ENCODE results near the gene GOLGA6L1.

DNA sequence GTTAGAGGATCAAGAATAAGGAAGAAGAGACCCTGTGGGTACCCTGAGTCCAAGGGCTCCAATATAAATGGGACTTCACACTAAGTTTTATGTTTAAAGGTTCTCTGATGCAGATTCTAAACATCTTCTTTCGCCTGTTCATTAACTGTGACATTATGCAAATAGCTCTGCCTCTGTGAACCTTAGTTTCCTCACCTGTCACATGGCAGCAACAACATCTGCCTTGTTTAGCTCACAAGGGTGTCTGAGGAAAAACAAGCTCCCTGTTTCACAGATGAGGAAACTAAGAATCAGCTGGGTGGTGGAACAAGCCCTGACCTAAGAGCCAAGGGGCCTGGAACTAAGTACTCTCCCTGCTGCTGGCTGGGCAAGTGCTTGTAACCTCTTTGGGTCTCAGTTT, 40.8 kb downstream of the GOLGA6L1 start:
- TF ChIP-seq FOXM1 (IDR thresholded peaks at IDR 0.05; ENCODE audit: borderline replicate concordance, low read depth): no peak
- no peak for TF ChIP-seq TAF1 (IDR thresholded peaks at IDR 0.05; ENCODE audit: low read depth)
- TF ChIP-seq, protein P1, sequence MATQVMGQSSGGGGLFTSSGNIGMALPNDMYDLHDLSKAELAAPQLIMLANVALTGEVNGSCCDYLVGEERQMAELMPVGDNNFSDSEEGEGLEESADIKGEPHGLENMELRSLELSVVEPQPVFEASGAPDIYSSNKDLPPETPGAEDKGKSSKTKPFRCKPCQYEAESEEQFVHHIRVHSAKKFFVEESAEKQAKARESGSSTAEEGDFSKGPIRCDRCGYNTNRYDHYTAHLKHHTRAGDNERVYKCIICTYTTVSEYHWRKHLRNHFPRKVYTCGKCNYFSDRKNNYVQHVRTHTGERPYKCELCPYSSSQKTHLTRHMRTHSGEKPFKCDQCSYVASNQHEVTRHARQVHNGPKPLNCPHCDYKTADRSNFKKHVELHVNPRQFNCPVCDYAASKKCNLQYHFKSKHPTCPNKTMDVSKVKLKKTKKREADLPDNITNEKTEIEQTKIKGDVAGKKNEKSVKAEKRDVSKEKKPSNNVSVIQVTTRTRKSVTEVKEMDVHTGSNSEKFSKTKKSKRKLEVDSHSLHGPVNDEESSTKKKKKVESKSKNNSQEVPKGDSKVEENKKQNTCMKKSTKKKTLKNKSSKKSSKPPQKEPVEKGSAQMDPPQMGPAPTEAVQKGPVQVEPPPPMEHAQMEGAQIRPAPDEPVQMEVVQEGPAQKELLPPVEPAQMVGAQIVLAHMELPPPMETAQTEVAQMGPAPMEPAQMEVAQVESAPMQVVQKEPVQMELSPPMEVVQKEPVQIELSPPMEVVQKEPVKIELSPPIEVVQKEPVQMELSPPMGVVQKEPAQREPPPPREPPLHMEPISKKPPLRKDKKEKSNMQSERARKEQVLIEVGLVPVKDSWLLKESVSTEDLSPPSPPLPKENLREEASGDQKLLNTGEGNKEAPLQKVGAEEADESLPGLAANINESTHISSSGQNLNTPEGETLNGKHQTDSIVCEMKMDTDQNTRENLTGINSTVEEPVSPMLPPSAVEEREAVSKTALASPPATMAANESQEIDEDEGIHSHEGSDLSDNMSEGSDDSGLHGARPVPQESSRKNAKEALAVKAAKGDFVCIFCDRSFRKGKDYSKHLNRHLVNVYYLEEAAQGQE (IDR thresholded peaks at IDR 0.05; ENCODE audit: low read depth): no peak
- TF ChIP-seq EP300 (IDR thresholded peaks at IDR 0.05; ENCODE audit: borderline replicate concordance): no peak
- TF ChIP-seq, protein P2, sequence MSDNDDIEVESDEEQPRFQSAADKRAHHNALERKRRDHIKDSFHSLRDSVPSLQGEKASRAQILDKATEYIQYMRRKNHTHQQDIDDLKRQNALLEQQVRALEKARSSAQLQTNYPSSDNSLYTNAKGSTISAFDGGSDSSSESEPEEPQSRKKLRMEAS (IDR thresholded peaks at IDR 0.05): no peak
- no peak for TF ChIP-seq CREB1 (IDR thresholded peaks at IDR 0.05; ENCODE audit: low read depth)
- no peak for TF ChIP-seq YY1 (IDR thresholded peaks at IDR 0.05; ENCODE audit: low read depth)
- TF ChIP-seq ZBTB7A (IDR thresholded peaks at IDR 0.05; ENCODE audit: low read depth): no peak
- TF ChIP-seq TCF12 (IDR thresholded peaks at IDR 0.05; ENCODE audit: low read depth): no peak

Data from Ishikawa (cell line).